Caco-2 (cell line): ENCODE results near the gene DOCK6. TPM values are rescaled to one million over a fixed set of nuclear protein-coding genes. Genes with fewer than 3 reads are reported as not detected.

Source experiments
- BruUV-seq: library from RNA; stranded (reverse); fragments of 400-500 nt; replicated peaks from 2 replicates; lab custom pipeline; 2021; lab: Mats Ljungman, UMichigan
- CTCF ChIA-PET: fragments of 300-600 bp; sonication (Branson Sonifier 250); formaldehyde crosslinking; loops from one replicate; lab custom pipeline; 2022; ENCODE audit warnings: antibody characterized with exemption; lab: Charles Lee
- POLR2A ChIA-PET: fragments of 300-600 bp; sonication (Branson Sonifier 250); formaldehyde crosslinking; loops from one replicate; lab custom pipeline; 2022; ENCODE audit warnings: antibody characterized with exemption; lab: Charles Lee
- DNase-seq, 2 experiments: peaks; one replicate each; pipeline versions ENCODE4 v3.0.0 to v3.0.0-alpha.2; 2020 to 2022
- H3K27me3 ChIP-seq: replicated peaks from 2 replicates; pipeline ENCODE4 v1.6.0; 2011; ENCODE audit warnings: low read length; ENCODE audit not compliant: control insufficient read depth, insufficient read depth
- H3K36me3 ChIP-seq: 2 replicates; pipeline ENCODE4 v1.5.1; 2011; ENCODE audit warnings: low read length; ENCODE audit not compliant: control insufficient read depth, insufficient read depth
- H3K4me1 ChIP-seq: fragments of 250-450 bp; sonication (Bioruptor Pico); 2 replicates; pipeline ENCODE4 v1.5.1; 2020; ENCODE audit warnings: mild to moderate bottlenecking
- H3K4me3 ChIP-seq: 2 replicates; pipeline ENCODE4 v1.5.1; 2011; ENCODE audit warnings: low read depth, mild to moderate bottlenecking, control low read depth, low read length
- H3K9me3 ChIP-seq: fragments of 250-450 bp; sonication (Bioruptor Pico); 2 replicates; pipeline ENCODE4 v1.5.1; 2020; ENCODE audit warnings: mild to moderate bottlenecking, moderate library complexity
- H3K27ac Mint-ChIP-seq: one replicate; pipeline ENCODE4 v1.8.0; 2022; ENCODE audit warnings: mixed read lengths; ENCODE audit not compliant: unreplicated experiment
- H3K27me3 Mint-ChIP-seq: one replicate; pipeline ENCODE4 v1.8.0; 2022; ENCODE audit warnings: mixed read lengths; ENCODE audit not compliant: insufficient read depth, unreplicated experiment
- H3K36me3 Mint-ChIP-seq: one replicate; pipeline ENCODE4 v1.8.0; 2022; ENCODE audit warnings: mild to moderate bottlenecking, mixed read lengths; ENCODE audit not compliant: insufficient read depth, unreplicated experiment
- H3K4me1 Mint-ChIP-seq: one replicate; pipeline ENCODE4 v1.8.0; 2022; ENCODE audit warnings: low read depth, mixed read lengths; ENCODE audit not compliant: unreplicated experiment
- H3K4me3 Mint-ChIP-seq: one replicate; pipeline ENCODE4 v1.8.0; 2022; ENCODE audit warnings: mild to moderate bottlenecking, moderate library complexity, mixed read lengths; ENCODE audit not compliant: unreplicated experiment
- H3K9me3 Mint-ChIP-seq: one replicate; pipeline ENCODE4 v1.8.0; 2022; ENCODE audit warnings: mixed read lengths; ENCODE audit not compliant: unreplicated experiment
- CTCF ChIP-seq, 2 experiments: fragments of 200-600 bp in 1 of 2; IDR thresholded peaks; 1 replicate in 1 of 2; 2 replicates in 1 of 2; pipeline versions ENCODE4 v1.5.1 to v1.8.0; 2011 to 2022; ENCODE audit warnings: antibody characterized with exemption in 1 of 2, control low read depth in 1 of 2, inconsistent platforms in 1 of 2, low read depth in 1 of 2, low read length in 1 of 2, mild to moderate bottlenecking in 1 of 2, moderate library complexity in 1 of 2; ENCODE audit not compliant: insufficient read depth in 1 of 2, severe bottlenecking in 1 of 2, unreplicated experiment in 1 of 2
- intact Hi-C: fragments of 100-400 bp; cut with micrococcal nuclease; formaldehyde crosslinking; loops from one replicate; pipeline ENCODE4 v1.10.0; 2022; ENCODE audit not compliant: unreplicated experiment
- total RNA-seq: library from RNA; stranded (reverse); gene quantifications from 2 replicates; pipeline ENCODE4 v1.2.3, GENCODE V29; 2022

DOCK6 gene
- total RNA-seq, 1 experiment from 2014 or later, result 84.1 TPM

GRCh38 chr19:11200931-11201330 lies 61.4 kb downstream of the DOCK6 start:
- no TSS peak for BruUV-seq
- no peaks in the 10 kb centered on the region for H3K9me3 ChIP-seq
- ChIA-PET POLR2A (no interaction called here), CTCF (no interaction called here)
- DNase-seq, result no peak
- H3K4me3 Mint-ChIP-seq, result no peak overlapping the region
- intact Hi-C loops, result no loop called here
- TF ChIP-seq CTCF (IDR thresholded peaks at IDR 0.05; ENCODE audit: insufficient read depth in 1 of 2, low read depth in 1 of 2, low read length in 1 of 2, severe bottlenecking in 1 of 2, unreplicated experiment in 1 of 2), result no peak
- H3K4me1 ChIP-seq, result no peaks in the 10 kb centered on the region
- peaks cover 6% of the 10 kb centered on the region for H3K4me1 Mint-ChIP-seq
- H3K27me3 ChIP-seq, result no peaks in the 10 kb centered on the region
- peaks cover 36% of the 10 kb centered on the region for H3K36me3 Mint-ChIP-seq
- no peaks in the 10 kb centered on the region; the same call in 1 of the 2 replicates for H3K36me3 ChIP-seq
- no peaks in the 10 kb centered on the region for H3K9me3 Mint-ChIP-seq
- no peak overlapping the region for H3K4me3 ChIP-seq
- no peaks in the 10 kb centered on the region for H3K27me3 Mint-ChIP-seq
- no peak overlapping the region for H3K27ac Mint-ChIP-seq

- CTCF ChIA-PET, result no interaction called here
Measured at GRCh38 chr19:11200015-11200574, 62.2 kb downstream of the DOCK6 start.

GRCh38 chr19:11199517-11199916 lies 62.8 kb downstream of the DOCK6 start:
- H3K4me1 Mint-ChIP-seq, result peaks cover 6% of the 10 kb centered on the region
- Histone ChIP-seq H3K27me3 (no peaks in the 10 kb centered on the region), H3K4me3 (no peak overlapping the region), H3K9me3 (no peaks in the 10 kb centered on the region), H3K36me3 (no peaks in the 10 kb centered on the region; the same call in 1 of the 2 replicates), H3K4me1 (no peaks in the 10 kb centered on the region)
- H3K9me3 Mint-ChIP-seq, result no peaks in the 10 kb centered on the region
- intact Hi-C loops, result no loop called here
- H3K27me3 Mint-ChIP-seq, result no peaks in the 10 kb centered on the region
- CTCF ChIA-PET, result no interaction called here
- no peak overlapping the region for H3K27ac Mint-ChIP-seq
- no peak for TF ChIP-seq CTCF (IDR thresholded peaks at IDR 0.05; ENCODE audit: insufficient read depth in 1 of 2, low read depth in 1 of 2, low read length in 1 of 2, severe bottlenecking in 1 of 2, unreplicated experiment in 1 of 2)
- DNase-seq, result no peak
- no TSS peak for BruUV-seq
- peaks cover 31% of the 10 kb centered on the region for H3K36me3 Mint-ChIP-seq
- H3K4me3 Mint-ChIP-seq, result no peak overlapping the region
- POLR2A ChIA-PET, result no interaction called here

More at GRCh38 chr19:11200015-11200574, 62.2 kb downstream of the DOCK6 start:
- TF ChIP-seq CTCF (IDR thresholded peaks at IDR 0.05; ENCODE audit: insufficient read depth in 1 of 2, low read depth in 1 of 2, low read length in 1 of 2, severe bottlenecking in 1 of 2, unreplicated experiment in 1 of 2), result no peak
- peaks cover 31% of the 10 kb centered on the region for H3K36me3 Mint-ChIP-seq
- Histone ChIP-seq H3K9me3 (no peaks in the 10 kb centered on the region), H3K4me1 (no peaks in the 10 kb centered on the region), H3K4me3 (no peak overlapping the region), H3K36me3 (no peaks in the 10 kb centered on the region; the same call in 1 of the 2 replicates), H3K27me3 (no peaks in the 10 kb centered on the region)
- H3K4me1 Mint-ChIP-seq, result peaks cover 6% of the 10 kb centered on the region
- intact Hi-C loops, result no loop called here
- BruUV-seq, result no TSS peak
- POLR2A ChIA-PET, result no interaction called here
- DNase-seq, result no peak
- H3K4me3 Mint-ChIP-seq, result no peak overlapping the region
- H3K27me3 Mint-ChIP-seq, result no peaks in the 10 kb centered on the region
- no peaks in the 10 kb centered on the region for H3K9me3 Mint-ChIP-seq
- no peak overlapping the region for H3K27ac Mint-ChIP-seq
